ENCODE results near the gene CPSF4L.

Gene CPSF4L

GRCh38 chr17:73215447-73215846, 46.2 kb downstream of the CPSF4L start:
- H3K27ac ChIP-seq (ENCODE audit: low read length): no peak overlapping the region
- H3K4me2 ChIP-seq (ENCODE audit: low read depth, low read length): no peak overlapping the region
- H3K9ac ChIP-seq (ENCODE audit: low read length): no peak overlapping the region
- H3K4me1 ChIP-seq (ENCODE audit: low read length): no peaks in the 10 kb centered on the region
- TF ChIP-seq CTCF (IDR thresholded peaks at IDR 0.05; ENCODE audit: low read length) (no peak), EZH2 (optimal IDR thresholded peaks at IDR 0.05; ENCODE audit: low read depth, low read length) (no peak), EZH2phosphoT487 (IDR thresholded peaks at IDR 0.05; ENCODE audit: low read length) (no peak)
- H3K79me2 ChIP-seq (ENCODE audit: low read length): peaks cover 18% of the 10 kb centered on the region
- H3F3A ChIP-seq (ENCODE audit: insufficient read depth, low read length): peaks cover 3% of the 10 kb centered on the region
- 0 out of 2 replicates have a peak, but pooled peaks cover 3% of the 10 kb centered on the region for H3K36me3 ChIP-seq (replicated peaks; ENCODE audit: insufficient read depth, low read length)
- H2AFZ ChIP-seq (ENCODE audit: low read length): no peak overlapping the region
- no peaks in the 10 kb centered on the region for H3K9me3 ChIP-seq (replicated peaks; ENCODE audit: insufficient read depth, low read length)
- no peak for DNase-seq
- no peak overlapping the region for H3K4me3 ChIP-seq (ENCODE audit: low read length)
- no peaks in the 10 kb centered on the region for H3K27me3 ChIP-seq (replicated peaks; ENCODE audit: insufficient read depth, low read length)
- H4K20me1 ChIP-seq (ENCODE audit: insufficient read depth, low read length): no peaks in the 10 kb centered on the region
- H3K9me2 ChIP-seq (replicated peaks; ENCODE audit: insufficient read depth, low read length): no peaks in the 10 kb centered on the region

GRCh38 chr17:73214851-73215250, 46.8 kb downstream of the CPSF4L start:
- DNase-seq: no peak
- H3K36me3 ChIP-seq (replicated peaks; ENCODE audit: insufficient read depth, low read length): 0 out of 2 replicates have a peak, but pooled peaks cover 3% of the 10 kb centered on the region
- no peak overlapping the region for H3K9ac ChIP-seq (ENCODE audit: low read length)
- no peak overlapping the region for H3K4me3 ChIP-seq (ENCODE audit: low read length)
- no peaks in the 10 kb centered on the region for H3K27me3 ChIP-seq (replicated peaks; ENCODE audit: insufficient read depth, low read length)
- H3K27ac ChIP-seq (ENCODE audit: low read length): no peak overlapping the region
- peaks cover 19% of the 10 kb centered on the region; the same call in 1 of the 2 replicates for H3K79me2 ChIP-seq (ENCODE audit: low read length)
- H3K4me2 ChIP-seq (ENCODE audit: low read depth, low read length): no peak overlapping the region
- no peaks in the 10 kb centered on the region for H3K9me2 ChIP-seq (replicated peaks; ENCODE audit: insufficient read depth, low read length)
- no peaks in the 10 kb centered on the region for H3K4me1 ChIP-seq (ENCODE audit: low read length)
- TF ChIP-seq EZH2 (optimal IDR thresholded peaks at IDR 0.05; ENCODE audit: low read depth, low read length): no peak
- TF ChIP-seq CTCF (IDR thresholded peaks at IDR 0.05; ENCODE audit: low read length): no peak
- no peak for TF ChIP-seq EZH2phosphoT487 (IDR thresholded peaks at IDR 0.05; ENCODE audit: low read length)
- no peak overlapping the region for H2AFZ ChIP-seq (ENCODE audit: low read length)
- no peaks in the 10 kb centered on the region for H4K20me1 ChIP-seq (ENCODE audit: insufficient read depth, low read length)
- H3K9me3 ChIP-seq (replicated peaks; ENCODE audit: insufficient read depth, low read length): no peaks in the 10 kb centered on the region
- peaks cover 3% of the 10 kb centered on the region for H3F3A ChIP-seq (ENCODE audit: insufficient read depth, low read length)

GRCh38 chr17:73214008-73214407, 47.7 kb downstream of the CPSF4L start:
- Histone ChIP-seq H3K79me2 (ENCODE audit: low read length) (peaks cover 19% of the 10 kb centered on the region; the same call in 1 of the 2 replicates), H3K9ac (ENCODE audit: low read length) (no peak overlapping the region), H3K4me2 (ENCODE audit: low read depth, low read length) (no peak overlapping the region), H3K27me3 (replicated peaks; ENCODE audit: insufficient read depth, low read length) (no peaks in the 10 kb centered on the region), H3K9me3 (replicated peaks; ENCODE audit: insufficient read depth, low read length) (no peaks in the 10 kb centered on the region), H3K4me1 (ENCODE audit: low read length) (no peaks in the 10 kb centered on the region), H3F3A (ENCODE audit: insufficient read depth, low read length) (peaks cover 3% of the 10 kb centered on the region), H3K9me2 (replicated peaks; ENCODE audit: insufficient read depth, low read length) (no peaks in the 10 kb centered on the region), H4K20me1 (ENCODE audit: insufficient read depth, low read length) (no peaks in the 10 kb centered on the region), H3K36me3 (replicated peaks; ENCODE audit: insufficient read depth, low read length) (peaks cover 3% of the 10 kb centered on the region; the same call in 1 of the 2 replicates), H2AFZ (ENCODE audit: low read length) (no peak overlapping the region), H3K27ac (ENCODE audit: low read length) (no peak overlapping the region), H3K4me3 (ENCODE audit: low read length) (no peak overlapping the region)
- no peak for TF ChIP-seq EZH2 (optimal IDR thresholded peaks at IDR 0.05; ENCODE audit: low read depth, low read length)
- DNase-seq: no peak

- Histone ChIP-seq H4K20me1 (ENCODE audit: insufficient read depth, low read length) (no peaks in the 10 kb centered on the region), H2AFZ (ENCODE audit: low read length) (no peak overlapping the region), H3K9me3 (replicated peaks; ENCODE audit: insufficient read depth, low read length) (no peaks in the 10 kb centered on the region), H3K79me2 (ENCODE audit: low read length) (peaks cover 22% of the 10 kb centered on the region; the same call in 1 of the 2 replicates), H3K36me3 (replicated peaks; ENCODE audit: insufficient read depth, low read length) (peaks cover 7% of the 10 kb centered on the region; the same call in 1 of the 2 replicates), H3K4me3 (ENCODE audit: low read length) (no peak overlapping the region), H3K9ac (ENCODE audit: low read length) (no peak overlapping the region), H3K4me1 (ENCODE audit: low read length) (no peaks in the 10 kb centered on the region), H3K9me2 (replicated peaks; ENCODE audit: insufficient read depth, low read length) (no peaks in the 10 kb centered on the region), H3K4me2 (ENCODE audit: low read depth, low read length) (no peak overlapping the region), H3K27me3 (replicated peaks; ENCODE audit: insufficient read depth, low read length) (no peaks in the 10 kb centered on the region), H3F3A (ENCODE audit: insufficient read depth, low read length) (peaks cover 3% of the 10 kb centered on the region), H3K27ac (ENCODE audit: low read length) (no peak overlapping the region)
- no peak for DNase-seq
- TF ChIP-seq CTCF (IDR thresholded peaks at IDR 0.05; ENCODE audit: low read length): no peak
- no peak for TF ChIP-seq EZH2phosphoT487 (IDR thresholded peaks at IDR 0.05; ENCODE audit: low read length)
- TF ChIP-seq EZH2 (optimal IDR thresholded peaks at IDR 0.05; ENCODE audit: low read depth, low read length): no peak
Observed at GRCh38 chr17:73211745-73212144, 49.9 kb downstream of the CPSF4L start.

Measured in MM.1S (cell line).